MV-4-11 (cell line): ENCODE measurements around the gene DDX11.
"Not testable (repeated sequence)": the region's sequence is repeated elsewhere in the genome, so short reads cannot be mapped to it uniquely, and the experiment has no call there.

Experiments used
- DNase-seq: peaks from one replicate; lab custom pipeline; 2025; lab: John Stamatoyannopoulos, UW

The DDX11 gene

DNA sequence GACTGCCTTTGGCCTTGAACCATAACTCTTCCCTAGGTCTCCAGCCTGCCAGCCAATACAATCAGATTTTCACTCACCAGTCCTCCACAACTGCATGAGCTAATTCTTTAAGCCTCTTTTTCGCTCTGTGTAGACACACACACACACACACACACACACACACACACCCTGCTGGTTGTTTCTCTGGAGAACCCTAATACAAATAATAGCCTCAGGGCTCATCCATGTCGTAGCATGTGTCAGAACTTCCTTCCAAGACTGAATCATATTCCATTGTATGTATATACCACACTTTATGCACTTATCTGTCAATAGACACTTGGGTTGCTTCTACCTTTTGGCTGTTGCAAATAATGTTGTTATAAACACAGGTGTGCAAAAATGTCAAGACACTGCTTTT lies 6.0 kb upstream of the DDX11 start:
- DNase-seq: not testable (repeated sequence)

DNA sequence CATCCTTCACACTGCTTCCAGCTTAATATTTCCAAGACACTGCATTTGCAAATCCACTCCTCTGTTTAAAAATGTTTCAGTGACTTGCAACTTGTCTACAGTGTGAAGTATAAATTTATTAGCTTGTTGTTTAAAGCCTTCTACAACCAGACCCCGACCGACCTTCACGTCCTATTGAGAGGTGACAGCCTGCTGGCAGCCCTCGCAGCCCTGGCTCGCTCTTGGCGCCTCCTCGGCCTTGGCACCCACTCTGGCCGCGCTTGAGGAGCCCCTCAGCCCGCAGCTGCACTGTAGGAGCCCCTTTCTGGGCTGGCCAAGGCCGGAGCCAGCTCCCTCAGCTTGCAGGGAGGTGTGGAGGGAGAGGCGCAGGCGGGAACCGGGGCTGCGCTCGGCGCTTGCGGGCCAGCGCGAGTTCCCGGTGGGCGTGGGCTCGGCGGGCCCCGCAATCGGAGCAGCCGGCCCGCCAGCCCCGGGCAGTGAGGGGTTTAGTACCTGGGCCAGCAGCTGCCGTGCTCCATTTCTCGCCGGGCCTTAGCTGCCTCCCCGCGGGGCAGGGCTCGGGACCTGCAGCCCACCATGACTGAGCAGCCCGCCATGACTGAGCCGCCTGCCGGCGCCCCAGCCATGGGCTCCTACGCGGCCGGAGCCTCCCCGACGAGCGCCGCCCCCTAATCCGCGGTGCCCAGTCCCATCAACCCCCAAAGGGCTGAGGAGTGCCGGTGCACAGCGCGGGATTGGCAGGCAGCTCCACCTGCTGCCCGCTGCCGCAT lies 2.5 kb upstream of the DDX11 start:
- not testable (repeated sequence) for DNase-seq

DNA sequence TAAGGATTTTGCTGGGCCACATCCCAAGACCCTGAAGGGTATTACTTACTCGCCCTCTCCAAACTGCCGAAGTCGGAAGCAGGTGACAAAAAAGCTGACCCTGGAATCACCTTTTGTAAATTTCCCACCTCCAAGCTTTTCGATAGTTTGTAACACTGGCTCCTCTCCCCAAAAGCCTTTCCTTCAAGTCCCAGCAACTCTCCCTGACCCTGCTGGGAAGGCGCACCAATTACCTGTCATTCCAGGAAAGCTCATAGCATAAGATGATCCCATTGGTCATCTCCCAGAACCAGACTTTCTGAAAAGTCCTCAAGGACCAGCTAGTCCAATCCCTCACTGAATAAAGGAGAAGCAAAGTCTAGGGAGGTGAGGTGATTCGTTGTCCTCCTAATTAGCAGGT lies 698 bp upstream of the DDX11 start:
- not testable (repeated sequence) for DNase-seq

DNA sequence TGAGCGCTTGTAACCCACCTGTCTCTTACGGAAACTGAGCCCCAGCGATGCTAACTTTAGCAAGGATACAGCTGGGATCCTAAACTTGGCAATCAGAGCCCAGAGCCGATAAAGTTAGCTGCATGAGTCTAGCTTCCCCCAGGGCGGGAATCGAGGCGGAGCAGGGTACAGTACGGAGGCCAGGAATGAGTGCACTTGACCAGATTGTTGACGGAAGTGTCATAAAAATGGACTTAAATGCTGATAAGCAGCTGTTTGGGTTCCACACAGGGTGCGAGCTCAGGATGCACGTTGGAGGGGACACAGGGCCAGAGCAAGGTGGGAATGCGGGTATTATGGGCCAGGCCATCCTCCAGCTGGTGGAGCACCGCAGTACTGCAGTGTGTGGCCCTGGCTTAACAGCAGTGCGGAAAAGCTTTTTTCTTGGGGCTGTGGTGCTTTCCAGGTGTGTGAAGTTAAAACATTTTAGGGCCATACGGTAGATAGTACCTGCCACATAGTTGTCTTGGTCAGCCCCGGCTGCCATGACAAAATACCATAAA lies 744 bp downstream of the DDX11 start:
- not testable (repeated sequence) for DNase-seq

DNA sequence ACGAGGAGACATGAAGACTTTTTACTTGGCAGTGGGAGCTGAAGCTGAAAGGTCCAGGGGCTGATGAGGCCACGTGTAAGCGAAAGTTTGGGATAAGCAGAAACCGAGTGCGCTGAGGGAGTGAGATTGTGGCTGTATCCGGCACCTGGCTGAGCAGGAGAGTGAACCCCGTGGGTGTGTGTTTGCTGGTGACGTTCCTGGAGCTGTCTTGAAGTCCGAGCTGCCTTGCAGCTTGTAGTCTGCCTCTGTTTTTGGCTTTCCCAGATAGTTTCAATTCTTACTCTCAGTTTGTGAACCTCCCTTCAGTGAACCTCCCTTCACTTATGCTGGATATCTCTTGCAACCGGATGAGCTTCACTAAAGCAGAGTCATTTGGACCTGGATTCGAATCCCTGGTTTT lies 2.5 kb downstream of the DDX11 start:
- not testable (repeated sequence) for DNase-seq

DNA sequence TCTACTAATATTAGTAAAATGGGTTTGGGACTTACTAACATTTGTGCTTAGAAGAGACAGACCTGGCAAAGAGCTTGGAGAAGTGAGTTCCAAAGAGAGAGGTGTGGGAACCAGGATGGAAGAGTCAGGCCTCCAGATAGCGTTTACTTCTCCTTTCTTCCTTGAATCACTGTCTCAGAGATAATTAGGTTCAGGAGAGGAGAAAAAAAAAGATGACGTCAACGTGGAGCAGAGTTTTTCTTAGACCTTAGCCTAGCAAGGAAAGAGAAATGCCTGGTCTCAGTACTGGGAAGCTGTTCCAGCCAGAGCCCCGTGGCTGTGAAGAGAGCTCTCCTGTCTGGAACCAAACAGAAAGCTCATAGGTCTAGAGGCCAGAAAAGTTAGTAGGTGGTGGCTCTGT lies 3.4 kb downstream of the DDX11 start:
- not testable (repeated sequence) for DNase-seq

DNA sequence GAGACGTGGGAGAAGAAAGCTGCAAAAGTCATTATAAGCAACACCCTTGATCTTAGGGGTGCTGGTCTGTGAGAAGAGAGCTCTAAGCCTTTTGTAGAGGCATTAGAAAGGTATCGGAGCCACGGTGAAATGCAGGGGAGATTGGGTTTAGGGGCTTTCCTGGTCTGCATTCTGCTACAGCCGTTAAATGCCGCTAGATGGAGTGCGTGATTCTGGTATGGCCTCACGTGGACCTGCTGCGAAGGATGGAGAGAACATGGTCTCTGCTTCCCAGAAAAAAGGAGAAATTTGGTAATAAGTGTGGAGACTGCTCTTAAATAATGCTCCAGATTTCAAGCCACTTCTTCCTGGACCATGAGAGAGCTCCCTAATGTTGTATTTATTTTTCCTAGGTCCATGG lies 4.3 kb downstream of the DDX11 start:
- DNase-seq: not testable (repeated sequence)

DNA sequence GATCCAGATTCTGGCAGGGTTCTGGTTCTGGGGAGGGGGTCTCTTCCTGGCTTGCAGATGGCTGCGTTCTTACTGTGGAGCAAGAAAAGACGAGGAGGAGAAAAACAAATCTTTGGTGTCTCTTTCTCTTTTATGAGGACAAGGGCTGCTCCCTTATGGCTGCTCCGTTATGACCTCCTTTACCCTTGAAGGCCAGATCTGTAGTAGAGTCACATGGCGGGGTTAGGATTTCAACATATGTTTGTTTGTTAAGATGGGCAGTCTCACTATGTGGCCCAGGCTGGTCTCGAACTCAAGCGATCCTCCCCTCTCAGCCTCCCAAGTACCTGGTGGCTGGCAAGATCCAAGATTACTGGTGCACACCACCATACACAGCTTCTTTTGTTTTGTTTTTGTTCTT lies 5.8 kb downstream of the DDX11 start:
- DNase-seq: not testable (repeated sequence)

DNA sequence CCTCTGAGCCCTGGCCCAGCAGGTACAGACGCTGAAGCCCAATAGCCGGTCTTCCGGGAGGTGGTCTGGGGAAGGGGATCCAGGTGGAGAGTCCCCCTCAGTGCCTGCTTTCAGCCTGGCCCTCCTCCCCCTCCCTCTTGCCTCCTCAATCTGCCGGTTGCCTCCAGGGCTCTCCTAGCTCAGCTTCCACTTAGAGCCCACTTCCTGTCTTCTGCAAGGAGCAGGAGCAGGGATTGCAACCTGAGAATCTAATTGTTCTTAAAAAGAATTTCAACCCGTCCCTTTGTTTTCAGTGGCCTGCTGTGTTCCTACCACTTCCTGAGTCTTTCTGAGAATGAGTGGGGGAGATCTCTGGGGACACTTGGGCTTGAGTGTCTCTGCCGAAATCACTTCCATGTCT lies 6.6 kb downstream of the DDX11 start:
- not testable (repeated sequence) for DNase-seq

DNA sequence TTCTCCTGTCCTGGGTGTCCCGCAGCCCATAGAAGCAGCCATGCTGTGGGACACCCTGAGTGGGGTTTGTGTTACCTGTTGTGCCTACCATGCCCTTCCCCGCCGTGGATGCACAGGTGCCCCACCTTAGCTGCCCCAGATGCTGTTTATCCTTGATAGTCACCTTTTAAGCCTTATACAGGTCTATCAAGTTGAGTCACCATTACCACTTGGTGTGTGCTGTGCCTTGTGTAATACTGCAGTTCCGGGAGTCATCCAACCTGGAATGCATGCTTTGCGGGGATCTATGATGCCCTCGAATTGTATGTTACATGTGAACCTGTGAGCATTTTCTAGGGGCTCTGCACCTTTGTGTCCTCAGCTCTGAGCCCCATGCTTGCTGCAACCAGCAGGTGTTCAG lies 7.6 kb downstream of the DDX11 start:
- not testable (repeated sequence) for DNase-seq

DNA sequence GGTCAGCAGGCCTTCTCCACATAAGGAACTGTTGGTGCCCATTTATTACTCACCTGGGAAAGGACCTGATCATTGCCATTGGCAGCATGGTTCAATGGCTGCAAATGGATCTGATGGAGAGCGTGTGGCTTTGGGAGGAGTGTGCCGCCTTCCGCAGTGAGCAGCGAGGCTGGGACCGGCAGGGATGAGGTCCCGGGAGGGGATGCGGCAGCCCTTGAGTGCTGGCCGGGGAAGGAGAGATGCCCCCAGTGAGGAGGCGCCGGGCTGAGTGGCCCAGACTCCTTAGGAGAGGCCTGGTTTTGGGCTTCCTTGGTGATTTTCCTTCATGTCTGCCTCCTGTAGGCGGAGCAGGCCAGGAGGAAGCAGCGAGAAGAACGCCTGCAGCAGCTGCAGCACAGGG lies 10.6 kb downstream of the DDX11 start:
- DNase-seq: not testable (repeated sequence)

DNA sequence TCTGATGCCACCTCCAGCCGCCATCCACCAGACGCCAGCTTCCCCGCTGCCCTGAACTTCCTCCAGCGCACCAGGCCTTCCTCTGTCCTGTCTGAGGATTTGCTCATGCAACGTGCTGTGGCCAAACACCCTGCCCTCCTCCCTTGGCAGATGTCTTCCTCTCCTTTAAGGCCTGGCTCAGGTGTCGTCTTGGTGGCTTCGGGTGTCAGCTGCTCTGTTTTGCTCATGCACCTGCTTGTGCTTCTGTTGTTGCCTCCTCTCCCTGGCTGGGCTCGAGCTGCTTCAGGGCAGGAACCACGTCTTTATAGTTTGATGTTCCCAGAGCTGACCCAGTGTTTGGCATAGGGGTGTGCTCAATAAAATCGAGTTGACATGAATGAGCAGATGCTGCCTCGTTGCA lies 12.4 kb downstream of the DDX11 start:
- not testable (repeated sequence) for DNase-seq

DNA sequence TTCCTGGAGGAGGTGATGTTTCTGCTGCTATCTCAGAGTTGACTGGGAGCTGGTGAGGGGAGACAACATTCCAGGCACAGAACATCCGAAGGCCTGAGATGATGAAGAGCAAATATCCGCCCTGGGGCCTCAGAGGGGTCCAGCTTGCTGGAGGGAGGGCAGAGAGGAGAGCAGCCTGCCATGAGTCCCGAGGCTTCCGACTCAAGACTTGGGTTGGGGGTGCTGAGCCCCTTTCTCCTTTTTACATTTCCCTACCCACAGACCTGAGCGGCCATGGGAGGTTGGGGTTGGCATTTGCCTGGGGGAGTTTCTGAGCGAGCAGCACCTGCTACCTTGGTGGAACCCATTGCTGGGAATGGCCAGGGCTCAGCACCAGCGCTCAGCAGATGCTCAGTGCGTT lies 13.8 kb downstream of the DDX11 start:
- DNase-seq: not testable (repeated sequence)

DNA sequence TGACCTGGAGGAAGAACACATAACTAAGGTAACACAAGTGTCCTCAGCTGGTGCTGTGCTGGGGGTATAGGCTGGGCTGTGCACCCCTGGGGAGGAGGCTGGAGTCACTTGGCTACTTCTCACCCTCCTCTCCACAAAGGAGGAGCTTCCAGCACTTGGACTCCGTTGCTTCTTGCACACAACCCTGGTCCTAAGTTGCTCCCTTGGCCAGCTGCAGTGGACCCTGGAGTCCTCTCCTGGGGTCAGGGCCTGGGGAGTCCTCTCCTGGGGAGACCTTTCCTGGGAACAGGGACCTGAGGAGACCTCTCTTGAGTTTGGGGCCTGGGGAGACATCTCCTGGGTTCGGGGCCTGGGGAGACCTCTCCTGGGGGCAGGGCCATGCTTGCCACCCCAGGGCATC lies 14.3 kb downstream of the DDX11 start:
- DNase-seq: not testable (repeated sequence)

DNA sequence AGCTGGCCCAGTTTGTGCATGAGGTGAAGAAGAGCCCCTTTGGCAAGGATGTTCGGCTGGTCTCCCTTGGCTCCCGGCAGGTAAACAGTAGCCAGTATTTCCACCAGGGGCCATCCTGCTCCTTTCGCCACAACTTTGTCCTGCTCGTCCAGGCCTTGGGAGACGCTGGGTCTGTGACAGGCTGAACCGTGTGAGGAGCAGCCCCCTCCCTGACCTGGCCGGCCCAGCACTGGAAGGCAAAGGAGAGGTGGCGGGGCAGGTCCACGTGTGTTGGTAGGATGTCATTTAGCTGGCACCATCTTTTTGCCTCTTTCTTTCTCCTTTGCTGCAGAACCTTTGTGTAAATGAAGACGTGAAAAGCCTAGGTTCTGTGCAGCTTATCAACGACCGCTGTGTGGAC lies 15.4 kb downstream of the DDX11 start:
- DNase-seq: no peak

DNA sequence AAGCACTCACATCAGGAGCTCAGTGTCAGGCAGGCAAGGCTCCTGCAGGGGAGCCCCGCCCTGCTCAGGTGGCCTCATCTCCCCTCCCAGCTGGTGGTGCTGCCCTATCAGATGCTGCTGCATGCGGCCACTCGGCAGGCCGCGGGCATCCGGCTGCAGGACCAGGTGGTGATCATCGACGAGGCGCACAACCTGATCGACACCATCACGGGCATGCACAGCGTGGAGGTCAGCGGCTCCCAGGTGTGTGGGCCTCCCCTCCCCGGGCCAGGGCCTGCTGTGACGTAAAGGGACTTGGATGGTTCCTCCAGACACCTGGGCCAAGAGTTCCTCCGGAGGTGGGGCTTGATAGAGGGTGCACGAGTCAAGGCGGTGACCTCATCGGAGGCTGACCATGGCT lies 18.0 kb downstream of the DDX11 start:
- not testable (repeated sequence) for DNase-seq

DNA sequence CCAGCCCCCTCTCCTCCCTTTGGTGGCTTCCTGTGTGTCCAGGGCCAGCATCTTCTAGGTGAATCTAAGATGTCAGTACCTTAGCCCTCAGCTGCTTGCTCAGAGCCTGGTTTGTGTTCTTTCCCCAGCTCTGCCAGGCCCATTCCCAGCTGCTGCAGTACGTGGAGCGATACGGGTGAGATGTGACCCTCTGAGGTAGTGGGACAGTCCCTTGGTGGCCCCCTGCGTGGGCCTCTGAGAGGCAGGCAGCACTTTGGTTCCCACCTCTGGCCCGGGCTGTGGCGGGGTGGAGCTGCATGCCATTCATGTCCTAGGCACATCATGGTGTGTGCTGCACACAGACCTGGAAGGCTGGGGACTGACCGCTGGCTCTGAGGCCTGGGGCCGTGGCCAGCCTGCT lies 19.1 kb downstream of the DDX11 start:
- not testable (repeated sequence) for DNase-seq

DNA sequence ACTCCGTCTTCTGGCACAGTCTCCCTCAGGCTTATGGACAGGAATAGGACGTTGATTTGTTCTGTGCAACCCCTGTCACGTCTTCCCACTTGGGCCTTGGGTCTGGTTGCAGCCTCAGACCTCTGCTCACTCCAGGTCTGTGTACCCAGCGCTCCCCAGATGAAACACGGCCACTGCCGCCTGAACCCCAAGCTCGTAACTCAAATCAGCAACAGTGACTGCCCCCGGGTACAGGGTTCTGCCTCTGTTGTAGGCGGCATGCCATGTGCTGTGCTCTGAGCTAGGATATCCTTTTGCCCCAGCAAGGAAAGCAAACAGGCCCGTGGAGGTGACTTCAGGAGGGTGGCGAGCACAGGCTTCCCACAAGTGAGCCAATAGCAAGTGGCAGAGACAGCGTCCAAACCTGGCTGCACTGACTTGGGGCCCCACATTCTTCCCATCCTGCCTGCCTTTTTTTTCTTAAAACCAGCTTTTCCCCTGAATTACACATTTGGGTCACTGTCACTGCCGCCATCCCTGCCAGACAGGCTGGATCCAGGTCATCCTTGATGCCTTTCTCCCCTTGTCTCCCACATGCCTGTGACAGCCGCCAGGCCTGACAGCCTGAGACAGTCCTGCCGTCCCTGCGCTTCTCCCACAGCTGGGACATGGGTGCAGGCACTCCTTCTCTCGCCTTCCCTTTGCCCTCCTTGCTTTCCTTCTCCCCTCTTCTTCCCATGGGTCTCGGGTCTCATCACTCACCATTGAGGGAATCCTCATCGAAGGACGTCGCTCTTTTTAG lies 21.6 kb downstream of the DDX11 start:
- not testable (repeated sequence) for DNase-seq

DNA sequence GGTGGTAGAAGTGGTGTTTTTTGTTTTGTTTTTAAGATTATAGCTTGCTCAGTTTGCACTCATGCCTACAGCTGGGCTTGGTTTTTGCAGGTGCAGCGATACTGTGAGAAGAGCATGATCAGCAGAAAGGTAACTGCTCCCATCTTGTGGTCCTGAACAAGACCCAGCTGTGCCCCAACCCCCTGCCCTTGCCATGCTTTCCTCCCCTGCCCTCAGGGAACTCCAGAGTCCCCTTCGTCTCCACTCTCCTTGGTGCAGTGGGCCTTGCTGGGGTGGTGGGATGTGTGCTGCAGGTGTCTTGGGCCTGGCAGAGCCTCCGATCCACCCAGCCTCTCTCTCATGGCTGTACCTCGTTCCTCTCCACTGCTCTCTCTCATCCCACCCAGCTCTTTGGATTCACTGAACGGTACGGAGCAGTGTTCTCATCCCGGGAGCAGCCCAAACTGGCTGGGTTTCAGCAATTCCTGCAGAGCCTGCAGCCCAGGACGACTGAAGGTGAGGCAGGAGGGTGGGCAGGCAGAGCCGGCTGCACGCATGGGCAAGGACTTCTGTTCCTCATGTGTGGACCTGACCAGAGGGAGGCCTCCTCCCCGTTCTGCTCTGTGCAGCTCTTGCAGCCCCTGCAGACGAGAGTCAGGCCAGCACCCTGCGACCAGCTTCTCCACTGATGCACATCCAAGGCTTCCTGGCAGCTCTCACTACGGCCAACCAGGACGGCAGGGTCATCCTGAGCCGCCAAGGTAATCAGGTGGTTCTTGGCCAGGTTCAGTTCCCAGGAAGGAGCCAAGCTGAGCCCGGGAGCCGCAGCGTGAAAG lies 22.8 kb downstream of the DDX11 start:
- not testable (repeated sequence) for DNase-seq

DNA sequence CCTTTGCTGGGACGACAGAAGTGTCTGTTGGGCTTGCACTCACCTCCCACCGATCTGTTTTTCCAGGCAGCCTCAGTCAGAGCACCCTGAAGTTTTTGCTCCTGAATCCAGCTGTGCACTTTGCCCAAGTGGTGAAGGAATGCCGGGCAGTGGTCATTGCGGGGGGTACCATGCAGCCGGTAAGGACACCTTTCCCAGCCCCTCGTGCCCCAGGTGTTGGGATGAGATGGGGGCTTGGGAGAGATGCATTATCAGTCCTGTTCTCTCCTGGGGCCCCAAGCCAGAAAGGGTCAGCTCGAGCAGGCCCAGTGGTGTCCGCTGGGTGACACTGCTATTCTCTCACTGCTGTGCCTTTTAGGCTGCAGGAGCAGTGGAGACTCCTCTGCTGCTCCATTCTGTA lies 24.2 kb downstream of the DDX11 start:
- DNase-seq: not testable (repeated sequence)

DNA sequence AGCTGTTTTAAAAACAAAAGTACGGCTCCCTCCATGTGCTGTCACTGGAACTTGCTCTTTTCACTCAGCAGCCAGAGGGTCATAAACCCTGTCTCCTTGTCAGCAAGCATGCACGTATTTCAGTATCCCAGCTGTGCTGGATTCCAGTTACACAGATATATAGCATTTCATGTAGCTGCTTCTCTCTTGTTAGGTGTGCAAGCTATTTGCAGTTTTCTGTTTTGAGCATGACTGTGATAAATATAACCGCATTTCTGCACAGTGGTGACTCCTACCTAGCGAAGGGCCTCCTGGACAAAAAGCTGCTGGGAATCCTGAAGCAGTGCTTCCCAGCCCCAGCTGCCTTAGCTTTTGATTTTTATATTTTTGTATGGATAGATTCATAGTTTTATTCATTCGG lies 24.7 kb downstream of the DDX11 start:
- not testable (repeated sequence) for DNase-seq

DNA sequence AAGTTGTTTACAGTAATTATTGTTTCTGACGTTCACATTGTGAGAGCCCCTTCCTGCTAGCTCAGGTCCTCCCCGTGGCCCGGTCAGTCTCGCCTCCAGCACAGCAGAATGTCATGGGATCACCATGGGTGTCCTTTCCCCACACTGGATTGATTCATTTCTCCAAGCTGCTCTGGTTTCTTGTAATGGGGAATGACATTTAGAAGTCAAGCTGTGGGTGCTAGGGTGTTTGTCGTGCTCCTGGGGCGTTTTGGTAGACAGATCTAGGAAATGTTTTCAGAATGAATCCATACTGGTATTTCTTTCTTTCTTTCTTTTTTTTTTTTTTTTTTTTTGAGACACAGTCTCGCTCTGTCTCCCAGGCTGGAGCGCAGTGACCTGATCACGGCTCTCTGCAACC lies 25.1 kb downstream of the DDX11 start:
- DNase-seq: not testable (repeated sequence)
